ENCODE results near the gene P2RX2. TPM values are rescaled to one million over a fixed set of nuclear protein-coding genes. Genes with fewer than 3 reads are reported as not detected.

Gene P2RX2
- total RNA-seq, 2 experiments from 2014 or later: not detected

DNA sequence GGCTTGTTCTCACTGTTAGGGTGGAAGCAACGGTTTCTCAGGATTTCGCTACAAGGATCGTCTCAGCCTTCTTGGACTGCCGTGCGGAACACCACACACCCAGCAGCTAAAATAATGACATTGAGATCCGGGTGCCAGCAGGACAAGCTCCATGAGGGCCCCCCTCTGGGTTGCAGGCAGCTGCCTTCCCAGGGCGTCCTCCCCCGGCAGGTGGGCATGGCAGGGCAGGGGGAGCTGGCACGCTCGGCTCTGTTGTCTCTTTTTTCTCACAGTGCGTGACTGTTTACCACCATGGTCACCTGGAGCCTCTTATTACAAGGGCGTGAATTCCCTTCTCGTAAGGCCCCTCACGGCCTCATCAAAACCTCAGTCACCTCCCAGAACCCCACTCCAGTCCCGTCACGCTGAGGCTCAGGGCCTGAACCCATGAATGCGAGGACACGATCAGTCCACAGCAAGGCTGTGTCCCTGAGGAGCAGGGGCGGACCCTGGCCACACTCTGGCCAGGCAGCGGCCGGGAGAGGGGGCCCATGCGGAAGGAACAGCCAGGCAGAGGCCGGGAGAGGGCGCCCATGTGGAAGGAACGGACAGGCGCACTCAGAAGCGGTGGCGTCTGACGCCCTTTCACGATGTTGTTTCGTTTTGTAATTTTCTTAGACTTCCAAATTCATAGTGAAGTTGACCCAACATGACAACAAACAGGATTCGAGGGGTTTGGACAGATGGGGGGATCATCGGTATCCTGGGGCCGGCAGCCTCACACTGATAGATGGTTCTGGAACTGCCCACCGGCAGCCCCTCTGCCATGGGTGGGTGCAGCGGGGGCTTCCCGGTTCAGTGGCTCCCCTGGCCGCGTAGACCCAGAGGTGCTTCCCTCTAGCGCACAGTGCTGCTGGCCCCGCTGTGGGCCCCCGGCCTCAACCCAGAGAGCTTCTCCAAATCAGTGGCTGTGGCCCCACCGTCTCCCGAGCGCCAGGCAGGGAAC, 18.2 kb upstream of the P2RX2 start:
- CTCF ChIA-PET: interaction anchor here (0.6 to 1.3 kb wide), 3 partner anchors 14 to 17 kb away, joined by 3 to 4 read pairs (median 3); no protein-coding TSS in a partner anchor
- POLR2A ChIA-PET: no interaction called here

DNA sequence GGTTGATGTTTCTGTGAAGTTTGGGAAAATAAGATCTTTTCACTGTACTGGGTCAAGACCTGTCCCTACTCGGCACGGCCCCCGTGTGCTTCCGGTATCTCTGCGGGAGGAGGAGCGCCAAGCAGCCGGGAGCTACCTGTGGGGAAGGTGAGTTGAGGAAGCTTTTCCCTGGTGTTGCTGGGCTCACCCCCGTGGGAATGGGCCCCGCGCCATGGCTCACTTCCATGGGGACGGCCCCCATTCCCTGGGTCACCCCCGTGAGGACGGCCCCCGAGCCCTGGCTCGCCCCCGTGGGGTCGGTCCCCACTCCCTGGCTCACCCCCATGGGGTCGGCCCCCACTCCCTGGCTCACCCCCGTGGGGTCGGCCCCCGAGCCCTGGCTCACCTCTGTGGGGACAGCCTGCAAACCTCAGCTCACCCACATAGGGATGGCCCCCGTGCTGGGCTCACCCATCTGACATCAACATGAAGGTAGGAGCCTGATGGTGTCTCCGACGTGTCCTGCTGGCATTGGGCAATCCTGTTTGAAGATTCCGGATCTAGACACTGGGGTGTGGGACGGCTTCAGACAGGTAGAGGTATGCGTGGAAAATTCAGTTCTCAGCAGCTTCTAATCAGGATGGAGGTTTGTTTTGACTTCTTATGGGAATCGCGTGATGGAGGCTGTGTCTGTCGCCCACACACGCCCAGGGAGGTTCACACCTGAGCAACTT, 17.2 kb upstream of the P2RX2 start:
- ChIA-PET CTCF (interaction anchor here (0.6 to 1.3 kb wide), 4 partner anchors 11 to 186 kb away, joined by 3 to 4 read pairs (median 3); no protein-coding TSS in a partner anchor), POLR2A (no interaction called here)

DNA sequence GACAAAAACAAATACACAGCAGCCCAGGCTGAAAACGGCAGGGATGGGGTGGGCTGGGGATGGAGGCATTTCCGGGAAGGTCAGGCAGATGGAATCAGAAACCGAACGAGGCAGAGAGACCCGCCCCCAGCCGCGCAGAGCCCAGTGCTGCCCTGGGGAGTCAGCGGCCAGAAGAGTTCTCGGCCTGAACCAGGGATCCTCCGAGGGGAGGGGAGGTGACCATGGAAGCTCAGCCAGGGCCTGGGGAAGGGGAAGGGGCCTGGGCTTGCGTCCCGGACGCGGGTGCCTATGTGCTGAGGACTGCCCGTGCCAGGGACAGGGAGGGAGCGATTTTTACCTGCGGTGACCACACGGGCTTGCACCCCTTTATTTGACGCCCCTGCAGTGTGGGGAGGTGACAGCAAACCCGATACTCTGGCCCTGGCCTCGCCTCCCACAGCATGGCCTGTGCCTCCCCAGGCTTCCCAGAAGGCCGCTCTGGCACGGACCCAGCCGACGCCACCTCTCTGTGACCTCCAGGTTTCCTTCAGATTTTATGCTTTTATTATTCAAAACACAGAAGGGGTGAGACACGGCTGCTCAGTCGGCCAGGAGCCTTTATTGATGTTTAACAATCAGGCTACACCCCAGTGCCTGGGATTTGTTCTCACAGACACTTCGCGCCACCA, 15.9 kb upstream of the P2RX2 start:
- CTCF ChIA-PET: interaction anchor here (1.0 to 1.2 kb wide), 2 partner anchors 12 to 187 kb away, joined by 3 to 4 read pairs; no protein-coding TSS in a partner anchor
- POLR2A ChIA-PET: no interaction called here

DNA sequence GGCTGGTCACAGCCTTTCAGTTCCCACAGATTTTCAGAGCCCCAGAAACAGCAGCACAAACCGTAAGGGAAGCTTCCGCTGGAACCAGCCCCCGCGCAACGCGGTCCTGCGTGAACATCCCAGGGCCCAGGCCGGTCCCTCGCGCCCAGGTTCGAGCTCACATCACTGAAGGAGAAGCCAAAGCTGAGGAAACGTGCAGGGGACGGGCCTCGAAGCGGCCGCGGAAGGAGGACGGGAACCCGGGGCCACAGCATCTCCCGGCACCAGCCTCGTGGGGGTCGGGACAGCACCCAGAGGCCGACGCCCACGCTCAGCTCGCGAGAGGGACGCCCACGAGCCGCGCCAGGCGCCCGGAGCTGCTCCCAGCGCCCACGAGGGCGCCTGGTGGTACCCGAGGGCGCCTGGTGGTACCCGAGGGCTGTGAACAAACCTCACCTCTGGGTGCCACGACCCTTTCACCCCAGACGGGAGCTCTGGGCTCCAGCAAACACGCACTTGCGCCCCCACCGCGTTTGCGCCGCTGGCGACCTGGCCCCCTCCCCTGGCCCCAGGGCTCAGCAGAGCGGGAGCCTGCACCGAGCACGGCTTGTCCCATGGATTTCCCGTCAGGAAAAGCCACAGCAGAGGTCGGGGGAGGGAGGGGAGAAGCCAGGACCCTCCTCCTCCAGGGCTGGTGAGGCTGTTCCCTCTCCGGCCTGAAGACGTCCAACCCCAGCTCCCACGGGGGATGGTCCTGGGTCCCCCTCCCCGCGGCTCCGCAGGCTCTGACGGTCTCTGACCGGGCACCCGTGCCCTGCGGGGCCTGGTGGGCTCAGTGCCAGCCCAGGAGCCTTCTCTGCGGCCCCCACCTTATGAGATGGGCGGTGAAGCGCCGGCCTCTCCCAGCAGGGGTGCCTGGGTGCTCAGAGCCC, 15.1 kb upstream of the P2RX2 start:
- POLR2A ChIA-PET: no interaction called here
- CTCF ChIA-PET: interaction anchor here (1.0 to 1.2 kb wide), 2 partner anchors 11 to 188 kb away, joined by 3 to 4 read pairs; no protein-coding TSS in a partner anchor

DNA sequence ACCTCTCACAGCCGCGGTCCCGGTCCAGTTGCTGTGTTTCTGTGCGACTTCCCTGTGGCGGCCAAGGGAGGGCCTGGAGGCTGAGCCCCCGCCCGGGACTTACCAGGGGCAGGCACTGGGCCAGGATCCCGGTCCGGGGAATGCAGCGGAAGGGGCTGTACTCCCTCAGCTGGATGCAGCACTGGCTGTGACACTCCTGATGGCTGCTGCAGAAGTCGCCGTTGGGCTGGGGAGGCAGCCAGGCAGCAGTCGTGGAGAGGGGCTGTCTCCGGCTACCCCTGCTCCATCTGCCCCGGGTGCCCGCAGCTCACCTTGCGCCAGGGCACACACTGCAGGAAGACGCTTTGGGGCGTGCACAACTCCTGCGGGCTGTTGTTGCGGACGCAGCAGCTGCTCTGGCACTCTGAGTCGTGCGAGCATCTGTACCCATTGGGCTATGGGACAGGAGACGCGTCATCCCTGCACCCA, 14.4 kb upstream of the P2RX2 start:
- ChIA-PET CTCF (interaction anchor here (1.0 to 1.2 kb wide), 2 partner anchors 11 to 189 kb away, joined by 3 to 4 read pairs; no protein-coding TSS in a partner anchor), POLR2A (no interaction called here)

DNA sequence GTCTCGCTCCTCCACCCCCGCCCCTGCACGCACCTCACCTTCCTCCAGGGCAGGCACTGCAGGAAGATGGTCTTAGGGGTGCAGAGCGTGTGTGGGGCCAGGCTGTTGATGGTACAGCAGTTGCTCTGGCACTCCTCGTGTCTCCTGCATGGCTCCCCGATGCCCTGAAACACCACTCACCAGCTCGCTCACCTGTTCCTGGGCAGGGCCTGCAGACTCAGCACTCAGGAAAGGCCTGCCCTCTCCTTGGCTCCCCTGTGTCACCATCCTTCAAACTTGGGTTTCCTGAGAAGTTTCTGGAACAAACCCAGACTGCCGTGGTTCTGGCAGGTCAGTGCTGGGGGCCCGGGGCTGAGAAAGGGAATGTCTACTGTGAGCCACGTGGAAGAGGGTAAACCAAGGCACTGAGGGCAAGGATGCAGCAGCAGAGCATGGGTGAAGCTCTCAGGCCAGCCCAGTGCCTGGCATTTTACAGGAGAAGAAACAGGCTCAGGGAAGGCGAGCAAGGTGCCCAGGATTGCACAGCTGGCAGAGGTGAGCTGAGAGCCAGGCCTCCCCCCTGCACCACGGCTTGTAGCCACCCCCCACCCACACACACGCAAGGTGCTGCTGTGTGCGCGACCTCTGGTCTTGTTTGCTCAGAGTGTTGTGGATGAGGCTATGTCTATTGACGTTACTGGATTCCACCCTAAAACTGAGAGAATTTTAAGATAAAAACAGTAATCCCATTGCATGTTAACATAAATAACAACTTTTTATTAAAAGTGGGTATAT, 13.7 kb upstream of the P2RX2 start:
- CTCF ChIA-PET: no interaction called here
- POLR2A ChIA-PET: no interaction called here

DNA sequence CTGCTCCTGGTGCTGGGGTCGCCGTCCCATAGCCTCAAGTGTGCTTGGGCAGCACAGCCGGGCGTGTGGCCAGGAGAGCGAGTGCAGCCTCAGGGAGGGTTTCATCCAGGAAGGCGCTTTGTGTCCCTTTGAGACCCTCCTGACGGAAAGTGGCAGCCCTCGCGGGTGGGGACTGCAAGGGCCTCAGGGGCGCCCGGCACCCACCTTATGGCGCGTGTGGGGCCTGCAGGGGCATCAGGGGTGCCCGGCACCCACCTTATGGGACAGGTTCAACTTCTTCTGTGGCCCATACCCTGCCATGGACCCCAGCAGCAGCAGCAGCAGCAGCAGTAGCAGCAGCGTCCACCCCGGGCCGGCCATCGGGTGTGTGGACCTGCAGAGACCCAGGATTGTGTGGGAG, 12.7 kb upstream of the P2RX2 start:
- CTCF ChIA-PET: interaction anchor here (1.0 kb wide), 1 partner anchor 9 kb away, joined by 3 read pairs; no protein-coding TSS in a partner anchor

DNA sequence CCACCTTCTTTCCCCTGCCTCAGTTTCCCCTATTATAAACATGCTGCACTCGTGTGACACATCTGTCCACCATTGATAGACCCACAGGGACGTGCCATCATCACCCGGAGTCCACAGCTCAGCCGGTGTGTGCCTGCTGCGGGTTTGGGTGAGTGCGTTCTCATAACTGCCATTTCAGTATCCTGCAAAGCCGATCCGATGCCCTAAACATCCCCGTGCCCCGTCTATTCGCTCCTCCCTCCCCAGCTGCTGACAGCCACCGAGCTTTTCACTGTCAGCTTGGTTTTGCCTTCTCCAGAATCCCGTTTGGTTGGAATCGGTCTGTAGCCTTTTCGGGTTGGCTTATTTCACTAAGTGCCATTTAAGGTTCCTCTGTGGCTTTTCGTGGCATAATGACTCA, 12.1 kb upstream of the P2RX2 start:
- ChIA-PET POLR2A (interaction anchor here (0.6 kb wide), 1 partner anchor 301 kb away, joined by 6 read pairs; no protein-coding TSS in a partner anchor), CTCF (interaction anchor here (1.0 kb wide), 1 partner anchor 8 kb away, joined by 3 read pairs; no protein-coding TSS in a partner anchor)

More for the DNA sequence above, 12.7 kb upstream of the P2RX2 start:
- POLR2A ChIA-PET: interaction anchor here (0.6 kb wide), 1 partner anchor 302 kb away, joined by 6 read pairs; no protein-coding TSS in a partner anchor

DNA sequence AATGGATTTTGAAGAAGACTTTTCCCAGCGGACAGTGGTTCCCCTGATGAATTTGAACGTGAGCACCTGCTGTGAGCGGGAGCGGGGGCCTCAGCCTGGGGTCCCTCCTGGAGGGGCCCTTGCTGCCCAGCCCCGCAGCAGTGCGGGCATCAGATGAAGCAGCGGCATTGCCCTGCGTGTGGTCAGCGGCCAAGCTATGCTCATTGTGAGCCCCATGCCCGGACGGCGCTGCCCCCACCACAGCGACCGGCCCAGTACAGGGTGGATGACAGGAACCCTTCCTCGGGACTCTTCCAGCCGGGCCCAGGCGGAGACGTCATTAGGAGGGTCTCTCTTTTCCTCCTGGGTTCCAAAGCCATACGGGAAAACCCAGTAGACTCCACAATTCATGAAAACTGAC, 11.6 kb upstream of the P2RX2 start:
- ChIA-PET CTCF (interaction anchor here (1.0 kb wide), 1 partner anchor 8 kb away, joined by 3 read pairs; no protein-coding TSS in a partner anchor), POLR2A (no interaction called here)

DNA sequence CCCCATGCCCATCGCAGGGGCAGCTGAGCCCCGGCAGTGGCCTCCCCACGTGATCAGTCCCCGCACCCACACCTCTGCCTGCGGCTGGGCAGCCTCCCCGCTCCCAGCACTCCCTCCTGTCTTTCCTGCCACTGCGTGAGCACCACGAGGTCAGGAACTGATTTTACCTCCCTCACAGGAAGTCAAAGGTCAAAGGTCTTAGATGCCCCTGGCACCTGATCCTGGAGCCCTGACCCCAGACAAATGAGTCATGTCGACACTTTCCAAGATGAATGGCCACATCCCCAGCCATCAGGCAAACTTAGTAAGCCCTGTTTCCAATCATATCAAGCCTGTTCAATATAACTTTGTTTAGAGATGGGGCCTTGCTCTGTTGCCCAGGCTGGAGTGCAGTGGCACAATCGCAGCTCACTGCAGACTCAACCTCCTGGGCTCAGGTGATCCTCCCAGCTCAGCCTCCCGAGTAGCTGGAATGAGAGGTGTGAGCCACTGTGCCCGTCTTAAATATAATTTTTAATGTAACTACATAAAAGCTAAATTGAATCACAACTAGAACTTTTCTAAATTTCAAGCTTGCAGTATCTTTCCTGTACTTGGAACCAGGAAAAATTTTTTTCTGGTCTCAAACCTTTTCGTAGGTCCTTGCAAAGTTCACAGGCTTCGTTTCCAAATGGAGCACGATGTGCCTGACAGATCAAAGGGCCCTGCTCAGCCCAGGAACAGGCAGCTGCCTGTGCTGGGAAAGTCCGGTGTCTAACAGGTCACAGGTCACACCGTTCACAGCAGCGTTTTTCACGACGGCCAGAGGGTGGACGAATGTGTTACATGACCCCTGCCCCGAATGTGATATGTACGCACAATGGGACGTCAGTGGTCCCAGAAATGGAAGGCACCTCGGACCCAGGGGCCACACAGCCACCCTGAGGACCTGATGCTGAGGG, 10.1 kb upstream of the P2RX2 start:
- POLR2A ChIA-PET: no interaction called here
- CTCF ChIA-PET: interaction anchor here (1.2 kb wide), 1 partner anchor 85 kb away, joined by 3 read pairs; no protein-coding TSS in a partner anchor

DNA sequence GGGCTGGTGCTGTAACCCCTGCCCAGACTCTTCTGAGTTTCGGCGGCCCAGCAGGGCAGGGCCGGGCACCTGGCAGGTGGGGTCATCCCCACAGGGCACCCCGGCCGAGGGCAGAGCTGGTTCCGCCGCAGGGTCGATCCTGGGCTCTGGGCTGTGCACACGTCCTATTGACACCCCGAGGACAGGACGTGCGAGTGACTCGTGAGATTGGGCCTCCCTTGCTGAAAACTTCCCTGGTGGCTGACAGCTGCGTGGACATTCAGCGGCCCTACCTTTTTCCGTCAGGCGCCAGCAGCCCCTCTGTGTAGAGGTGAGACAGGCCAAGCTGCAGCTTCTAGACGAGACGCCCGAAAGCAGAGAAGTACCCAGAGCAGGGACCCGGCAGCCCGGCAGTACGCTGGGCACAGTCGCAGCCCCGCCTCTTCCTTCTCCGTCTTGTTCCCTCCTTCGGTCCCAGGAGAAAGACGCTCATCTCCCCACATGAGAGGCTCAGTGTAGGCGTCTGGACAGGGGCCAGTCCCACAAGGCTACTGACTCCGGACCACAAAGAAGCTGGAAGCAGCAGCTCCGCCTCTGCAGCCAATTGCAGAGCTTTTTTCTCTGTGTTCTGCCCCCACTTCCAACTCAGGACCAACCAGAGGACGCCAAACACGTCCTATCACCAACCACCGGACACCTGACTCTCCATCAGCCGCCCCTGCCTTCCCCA, 8.4 kb upstream of the P2RX2 start, which contains the start of gene LRCOL1:
TSS of gene LRCOL1 (minus strand) at position 532 of the 709 bp plus-strand sequence. CDS start 4,331 bp downstream, outside the sequence.
- ChIA-PET POLR2A (no interaction called here), CTCF (interaction anchor here (0.8 to 1.4 kb wide), 3 partner anchors 49 to 195 kb away, joined by 3 to 4 read pairs (median 3); no protein-coding TSS in a partner anchor)

DNA sequence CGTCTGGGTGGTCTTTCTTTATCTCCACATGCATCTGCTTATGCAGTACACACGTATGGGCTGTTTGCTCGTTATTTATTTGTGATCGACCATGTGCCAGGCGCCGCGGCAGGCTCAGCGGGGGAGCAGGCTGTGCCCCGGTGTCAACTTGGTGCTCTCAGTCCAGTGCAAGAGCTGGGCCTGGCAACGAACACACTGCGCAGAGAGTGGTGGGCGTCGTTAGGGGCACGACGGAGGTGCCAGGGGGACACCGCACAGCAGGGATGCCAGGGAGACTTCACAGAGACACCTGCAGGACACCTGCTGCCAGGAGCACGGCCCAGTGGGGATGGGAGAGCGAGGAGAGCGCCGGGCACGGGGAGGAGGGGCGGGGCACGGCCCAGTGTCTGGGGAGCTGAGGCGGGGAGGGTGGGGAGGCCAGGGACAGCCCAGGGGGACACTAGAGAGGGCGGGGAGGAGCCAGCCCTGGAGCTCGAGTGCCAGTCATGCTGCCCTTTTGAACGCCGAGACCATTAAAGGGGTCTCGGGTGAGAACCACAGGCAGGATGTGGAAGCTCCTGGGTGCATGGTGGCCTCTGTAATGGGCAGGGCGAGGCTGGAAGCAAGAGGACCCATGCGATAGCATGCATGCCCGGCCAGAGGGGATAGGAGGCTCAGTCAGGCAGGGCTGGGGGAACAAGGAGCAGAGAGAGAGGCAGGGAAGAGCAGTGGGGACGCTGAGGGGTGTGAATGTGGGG, 7.5 kb upstream of the P2RX2 start:
- POLR2A ChIA-PET: no interaction called here
- CTCF ChIA-PET: interaction anchor here (0.8 to 1.4 kb wide), 2 partner anchors 50 to 195 kb away, joined by 3 read pairs; no protein-coding TSS in a partner anchor

DNA sequence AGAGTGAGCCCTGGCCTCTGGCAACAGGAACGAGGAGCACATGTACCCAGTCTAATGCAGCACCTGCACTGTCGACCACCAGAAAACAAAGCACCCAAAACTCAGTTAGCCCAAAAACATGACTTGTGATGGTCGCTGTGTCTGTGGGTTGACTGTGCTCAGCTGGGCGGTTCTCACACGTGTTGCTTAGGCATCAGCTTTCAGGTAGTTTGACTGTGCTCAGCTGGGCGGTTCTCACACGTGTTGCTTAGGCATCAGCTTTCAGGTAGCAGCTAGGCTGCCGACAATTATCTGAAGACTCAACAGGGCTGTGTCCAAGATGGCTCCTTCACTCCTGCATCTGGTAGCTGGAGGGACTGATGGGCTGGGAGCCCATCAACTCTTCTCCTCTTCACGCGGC, 7.0 kb upstream of the P2RX2 start:
- CTCF ChIA-PET: interaction anchor here (1.1 kb wide), 1 partner anchor 10 kb away, joined by 3 read pairs; no protein-coding TSS in a partner anchor
- POLR2A ChIA-PET: no interaction called here

DNA sequence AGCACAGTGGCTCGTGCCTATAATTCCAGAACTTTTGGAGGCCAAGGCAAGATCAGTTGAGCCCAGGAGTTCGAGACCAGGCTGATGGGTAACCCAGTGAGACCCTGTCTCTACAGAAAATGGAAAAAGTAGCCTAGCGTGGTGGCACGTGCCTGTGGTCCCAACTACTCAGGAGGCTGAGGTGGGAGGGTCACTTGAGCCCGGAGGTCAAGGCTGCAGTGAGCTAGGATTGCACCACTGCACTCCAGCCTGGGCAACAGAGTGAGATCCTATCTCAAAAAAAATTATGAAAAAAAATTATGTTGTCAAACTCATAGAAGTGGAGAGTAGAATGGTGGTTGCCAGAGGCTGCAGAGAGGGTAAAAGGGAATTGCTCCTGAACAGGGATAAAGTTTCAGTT, 4.5 kb upstream of the P2RX2 start:
- POLR2A ChIA-PET: no interaction called here
- CTCF ChIA-PET: interaction anchor here (1.0 to 2.8 kb wide), 4 partner anchors 18 to 468 kb away, joined by 3 to 19 read pairs (median 4); no protein-coding TSS in a partner anchor

Measured in activated CD8-positive, alpha-beta memory T cell treated with anti-CD3 and anti-CD28 coated beads for 36 hours (primary cell).